DMS53 (cell line): Measurements from ENCODE around the gene TFF2.

Experiments used
- DNase-seq: peaks from one replicate; lab custom pipeline; 2025; lab: John Stamatoyannopoulos, UW

The TFF2 gene

DNA sequence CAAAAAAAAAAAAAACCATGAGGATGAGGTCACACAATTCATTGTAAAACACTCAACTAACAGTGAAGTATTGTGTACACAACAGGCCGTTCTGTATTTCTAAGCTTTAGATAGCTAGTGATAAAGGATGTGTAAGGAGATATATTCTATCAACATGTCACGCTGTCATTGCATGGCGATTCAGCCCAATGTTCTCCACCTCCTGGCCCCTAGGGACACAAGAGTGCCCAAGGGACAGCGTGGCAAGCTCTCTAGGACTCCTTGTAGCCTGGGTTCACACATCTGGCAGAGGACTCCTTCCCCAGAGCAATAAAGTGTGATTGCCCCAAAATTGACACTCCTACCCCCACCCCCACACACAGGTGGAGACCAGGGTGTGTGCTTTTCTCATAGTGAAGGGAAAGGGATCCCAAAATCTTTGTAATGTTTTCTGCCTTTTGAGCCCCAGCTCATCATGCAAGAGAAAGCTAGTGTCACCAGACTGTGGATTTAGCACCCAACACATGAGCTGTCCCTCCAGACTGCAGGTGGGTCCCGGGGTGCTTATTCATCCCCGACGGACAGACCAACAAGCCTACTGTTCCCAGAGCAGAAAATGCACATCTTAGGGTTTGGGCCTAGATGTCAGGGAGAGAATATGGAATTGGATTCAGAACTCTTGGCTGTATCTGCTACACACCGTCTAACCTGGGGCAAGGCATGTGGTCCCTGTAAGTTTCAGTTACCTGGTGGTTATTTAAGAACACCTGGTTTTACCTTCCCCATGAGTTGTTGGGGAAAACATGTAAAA lies 33.6 kb upstream of the TFF2 start:
- peak; percentile 86 for DNase-seq

DNA sequence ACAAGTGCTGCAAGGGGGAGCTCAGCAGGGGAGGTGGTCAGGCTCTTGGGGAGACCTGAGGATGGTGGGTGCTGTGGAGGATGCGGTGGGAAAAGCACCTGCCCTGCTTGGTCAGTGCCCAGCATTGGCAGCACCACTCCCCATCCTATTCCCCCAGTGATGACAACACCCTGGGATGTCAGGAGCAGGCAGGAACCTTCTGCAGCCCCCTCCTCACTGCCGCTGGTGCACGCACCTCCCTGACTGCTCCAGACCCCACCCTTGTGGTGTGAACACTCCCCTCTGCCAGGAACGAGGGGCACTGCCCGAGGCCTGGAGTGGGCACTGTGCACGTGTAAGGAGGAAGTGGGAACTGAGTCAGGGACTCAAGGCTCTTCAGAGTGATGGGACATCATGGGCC lies 32.5 kb upstream of the TFF2 start:
- DNase-seq, result no peak

DNA sequence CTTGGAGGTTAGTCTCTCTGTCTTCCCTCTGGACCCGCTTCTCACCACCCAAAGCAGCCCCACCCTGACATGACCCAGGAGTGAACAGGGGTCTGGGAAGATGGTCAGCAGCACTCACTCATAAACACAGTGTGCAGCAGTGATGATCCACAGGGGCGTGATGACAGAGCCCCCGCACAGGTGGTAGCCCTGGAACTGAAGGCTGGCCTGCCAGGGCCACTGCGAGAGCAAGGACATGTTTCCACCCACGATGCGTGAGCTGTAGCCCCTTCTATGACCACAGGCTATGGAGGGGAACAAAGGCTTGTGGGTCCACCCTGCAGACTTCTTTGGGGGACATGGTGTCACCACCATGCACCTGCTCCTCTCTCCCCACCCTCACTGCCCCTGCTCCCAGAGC lies 32.1 kb upstream of the TFF2 start:
- DNase-seq, result no peak

- peak; percentile 89 for DNase-seq
These were observed 30.7 kb upstream of the TFF2 start for GRCh38 chr21:42381347-42381984.

- DNase-seq, result no peak
These were observed 28.8 kb upstream of the TFF2 start for GRCh38 chr21:42379426-42380215.

DNA sequence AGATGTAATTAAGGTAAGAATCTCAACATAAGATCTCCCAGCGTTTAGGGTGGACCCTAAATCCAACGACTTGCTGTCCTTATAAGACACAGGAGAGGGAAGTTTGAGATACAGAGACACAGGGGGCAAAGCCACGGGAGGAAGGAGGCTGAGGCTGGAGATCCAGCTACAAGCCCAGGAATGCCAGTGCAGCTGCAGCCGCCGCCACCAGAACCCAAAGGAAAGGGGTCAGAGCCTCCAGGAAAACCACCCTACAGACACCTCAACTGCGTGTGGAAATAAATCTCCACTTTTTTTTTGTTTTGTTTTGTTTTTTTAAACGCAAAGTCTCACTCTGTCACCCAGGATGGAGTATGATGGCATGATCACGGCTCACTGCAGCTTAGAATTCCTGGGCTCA lies 27.6 kb upstream of the TFF2 start:
- DNase-seq, result no peak

GRCh38 chr21:42377951-42378340 lies 27.2 kb upstream of the TFF2 start:
- no peak for DNase-seq

DNA sequence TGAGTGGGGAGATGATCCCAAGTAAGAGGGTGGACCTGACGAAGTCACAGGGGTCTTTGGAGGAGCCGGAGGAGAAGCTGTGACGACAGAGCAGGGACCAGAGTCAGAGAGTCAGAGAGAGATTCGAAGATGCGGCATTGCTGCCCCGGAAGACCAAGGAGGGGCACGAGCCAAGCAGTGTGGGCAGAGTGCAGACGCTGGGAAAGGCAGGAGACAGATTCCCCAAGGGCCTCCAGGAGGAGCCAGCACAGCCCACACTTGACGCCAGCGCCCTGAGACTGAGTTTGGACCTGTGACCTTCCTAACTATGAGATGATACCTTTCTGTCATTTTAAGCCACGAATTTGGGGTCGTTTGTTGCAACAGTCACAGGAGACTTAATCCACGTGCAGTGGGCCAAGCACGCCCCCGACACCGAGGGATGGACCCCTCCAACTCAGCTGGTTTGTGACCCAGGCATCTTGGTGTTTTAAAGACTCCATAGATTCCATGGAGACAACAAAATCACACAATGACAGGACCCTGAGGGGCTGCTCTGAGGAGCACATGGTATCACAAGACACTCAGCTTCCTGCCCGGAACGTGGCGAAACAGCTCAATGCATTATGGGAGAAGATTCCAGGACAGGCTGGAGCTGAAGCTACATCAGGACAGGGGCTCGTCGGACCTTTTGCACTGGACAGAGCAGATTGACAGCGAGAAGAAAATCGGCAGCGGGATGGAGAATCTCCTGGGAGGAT lies 26.6 kb upstream of the TFF2 start:
- no peak for DNase-seq

DNA sequence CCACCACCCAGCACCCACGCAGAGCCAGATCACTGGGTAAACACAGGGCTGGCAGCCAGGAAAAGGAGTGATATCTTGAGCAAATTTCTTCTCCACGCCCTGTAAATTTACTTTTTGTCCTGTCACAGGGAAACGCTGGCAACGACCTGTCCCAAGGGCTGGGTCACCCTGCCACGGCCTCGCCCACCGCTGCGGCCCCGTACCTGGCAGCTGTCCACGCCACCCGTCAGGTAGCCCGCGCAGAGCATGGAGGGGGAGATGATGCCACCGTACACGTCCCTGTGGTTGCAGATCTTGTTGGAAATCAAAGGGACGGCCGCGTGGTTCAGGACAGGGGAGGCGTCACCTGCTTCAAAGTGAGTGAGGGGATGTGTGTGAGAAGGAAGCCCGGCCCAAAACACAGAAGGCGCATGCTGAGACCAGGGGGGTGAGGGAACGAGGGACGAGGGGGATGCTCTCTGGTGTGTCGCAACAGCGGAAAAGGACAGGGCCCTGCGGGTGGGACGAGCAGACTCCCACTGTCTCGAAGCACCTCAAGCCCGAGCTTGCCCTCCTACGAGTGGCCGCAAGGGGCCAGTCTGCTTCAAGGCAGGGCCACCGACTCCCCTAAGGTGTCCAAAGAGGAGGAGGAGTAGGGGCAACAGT lies 25.7 kb upstream of the TFF2 start:
- peak; percentile 38 for DNase-seq

DNA sequence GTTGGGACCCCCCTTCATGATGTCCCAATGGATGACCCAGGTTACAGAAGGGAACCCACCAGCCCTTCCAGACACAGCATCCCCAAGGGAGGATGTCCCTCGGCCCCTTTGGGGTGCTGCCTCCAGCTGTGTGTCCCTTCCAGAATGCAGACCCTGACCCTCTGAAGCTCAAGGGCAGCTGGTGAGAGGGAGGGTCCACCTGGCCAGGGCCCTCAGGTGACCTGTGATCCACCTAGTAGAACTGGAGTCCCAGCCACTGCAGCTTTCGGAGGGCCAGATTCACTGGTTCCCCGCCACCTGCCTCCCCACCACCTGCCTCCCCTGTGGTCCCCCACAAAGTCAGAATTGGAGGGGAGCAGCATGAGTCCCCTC lies 25.2 kb upstream of the TFF2 start:
- no peak for DNase-seq

- DNase-seq, result no peak
These were observed 24.7 kb upstream of the TFF2 start for GRCh38 chr21:42375506-42375905.

- DNase-seq, result no peak
These were observed 24.2 kb upstream of the TFF2 start for GRCh38 chr21:42374864-42375499.

DNA sequence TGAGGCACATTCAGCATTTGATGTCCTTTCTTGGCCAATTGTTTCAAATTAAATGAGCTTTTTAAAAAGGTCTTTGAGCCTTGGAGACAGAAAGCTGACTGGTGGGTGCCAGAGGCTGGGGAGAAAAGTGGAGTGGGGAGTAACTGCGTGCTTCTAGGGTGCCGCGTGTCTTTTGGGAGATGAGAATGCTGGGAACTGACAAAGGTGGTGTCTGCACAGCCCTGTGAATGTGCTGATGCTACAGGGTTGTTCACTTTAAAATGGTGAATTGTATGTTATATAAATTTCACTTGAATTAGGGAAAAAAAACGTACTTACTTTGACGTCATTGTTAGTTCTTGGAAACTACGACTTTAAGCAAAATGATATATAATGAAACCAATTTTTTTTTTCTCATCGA lies 23.7 kb upstream of the TFF2 start:
- DNase-seq, result no peak

- DNase-seq, result no peak
These were observed 23.2 kb upstream of the TFF2 start for GRCh38 chr21:42373908-42374455.

DNA sequence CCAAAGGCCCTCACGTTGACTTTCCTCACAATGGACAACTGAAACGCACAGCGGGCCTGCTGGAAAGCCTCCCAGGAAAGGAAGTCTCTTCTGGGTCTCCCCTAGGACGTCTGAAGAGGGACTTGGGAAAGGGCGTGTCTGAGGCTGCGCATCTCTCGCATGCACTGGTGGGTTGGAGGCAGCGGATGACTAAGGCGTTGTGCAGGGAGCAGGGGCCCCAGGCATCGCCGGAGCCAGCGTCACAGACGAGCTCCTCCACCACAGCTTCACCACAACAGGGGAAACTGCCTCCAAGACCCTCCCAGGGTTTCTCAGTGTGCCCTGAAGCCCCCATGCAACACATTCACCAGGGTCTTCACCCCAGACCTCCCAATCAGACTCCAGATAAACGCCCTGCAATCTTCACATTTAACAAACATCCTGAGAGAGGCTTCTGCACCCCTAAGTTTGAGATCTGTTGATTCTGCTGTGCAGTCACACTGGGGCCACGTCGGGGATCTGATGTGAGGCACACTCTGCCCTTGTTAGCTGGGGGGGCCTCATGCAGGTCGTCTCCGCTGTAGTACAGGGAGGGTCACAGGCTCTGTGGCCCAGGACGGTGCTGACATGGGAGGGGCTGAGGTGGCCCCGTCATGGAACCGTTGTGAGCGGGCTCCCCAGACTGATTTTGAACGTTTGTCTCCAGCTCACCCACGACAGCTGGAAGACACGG lies 22.6 kb upstream of the TFF2 start:
- DNase-seq, result no peak

- no peak for DNase-seq
These were observed 20.3 kb upstream of the TFF2 start for GRCh38 chr21:42370894-42371654.

GRCh38 chr21:42369821-42370220 lies 19.0 kb upstream of the TFF2 start:
- no peak for DNase-seq

DNA sequence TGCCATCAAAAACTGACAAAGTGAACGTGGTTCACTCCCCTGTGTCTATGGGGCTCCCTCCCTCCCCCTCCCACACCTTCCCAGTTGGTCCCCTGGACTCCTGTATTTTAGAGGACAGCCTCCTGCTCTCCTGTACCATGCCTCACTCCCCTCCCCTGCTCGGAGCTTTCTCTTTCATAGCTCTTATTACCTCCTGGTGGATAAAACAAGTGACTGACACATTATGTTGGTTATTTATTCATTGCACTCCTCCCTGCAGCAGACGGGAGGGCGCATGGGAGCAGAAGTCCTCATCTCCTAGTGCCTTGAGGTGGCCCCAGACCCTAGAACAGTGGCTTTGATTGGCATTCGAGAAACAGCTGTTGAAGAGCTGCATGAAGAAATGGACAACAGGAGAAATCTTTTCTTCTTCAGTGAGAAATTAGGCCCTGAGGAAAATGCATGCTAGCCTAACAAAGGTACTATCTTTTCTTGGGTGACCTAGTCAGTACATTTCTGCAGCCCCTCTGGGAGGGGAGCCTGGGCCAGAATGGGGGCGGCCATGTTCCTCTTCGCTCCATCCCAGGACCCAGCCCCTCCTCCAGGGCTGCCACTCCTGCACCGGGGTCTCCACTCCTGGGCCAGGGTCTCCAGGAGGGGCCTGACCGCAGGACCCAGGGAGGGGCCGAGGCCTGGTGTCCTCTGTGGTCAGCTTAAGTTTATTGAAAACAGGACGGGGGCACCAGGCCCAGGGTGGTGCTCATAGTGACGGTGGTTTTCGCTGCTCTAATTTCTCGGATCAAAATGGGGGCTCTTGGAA lies 16.8 kb upstream of the TFF2 start:
- no peak for DNase-seq
